Prostate gland (tissue), 2 donors: ENCODE measurements around the gene XXYLT1. TPM values are rescaled to one million over a fixed set of nuclear protein-coding genes. Genes with fewer than 3 reads are reported as not detected.

Experiments
- DNase-seq: peaks from one replicate; pipeline ENCODE4 v3.0.0-alpha.2; 2019; ENCODE audit warnings: low spot score
- H3K27ac ChIP-seq, 2 donors: fragments of 200-600 bp; sonication (generic); 2 replicates each; pipeline ENCODE4 v1.5.1; 2017 to 2019
- H3K27me3 ChIP-seq: fragments of 200-600 bp; sonication (generic); replicated peaks from 2 replicates; pipeline ENCODE4 v1.5.1; 2019; ENCODE audit not compliant: insufficient read depth
- H3K36me3 ChIP-seq, 2 donors: fragments of 200-600 bp; sonication (generic); 1 replicate in 1 of 2; 2 replicates in 1 of 2; pipeline versions ENCODE4 v1.5.1 to v1.8.1; 2017 to 2019
- H3K4me1 ChIP-seq: fragments of 200-600 bp; sonication (generic); replicated peaks from 2 replicates; pipeline ENCODE4 v1.5.1; 2019
- H3K4me3 ChIP-seq, 2 donors: fragments of 200-600 bp; sonication (generic); 2 replicates each; pipeline ENCODE4 v1.5.1; 2017 to 2019
- H3K9me3 ChIP-seq: fragments of 200-600 bp; sonication (generic); 2 replicates; pipeline ENCODE4 v1.5.1; 2017
- POLR2A ChIP-seq: fragments of 450-650 bp; IDR thresholded peaks from one replicate; pipeline ENCODE4 v1.6.1; 2016; ENCODE audit warnings: antibody characterized with exemption, mild to moderate bottlenecking
- POLR2AphosphoS5 ChIP-seq: sonication (generic); formaldehyde crosslinking; IDR thresholded peaks from one replicate; pipeline ENCODE4 v1.6.1; 2017; ENCODE audit warnings: antibody characterized with exemption
- WGBS: methylation state at CpG from one replicate; pipeline ENCODE4 v1.1.5; 2018; 5-methylcytosine and 5-hydroxymethylcytosine counted together
- intact Hi-C: fragments of 100-400 bp; cut with DNase I; formaldehyde crosslinking; loops from one replicate; pipeline ENCODE4 v1.14.2; 2022
- total RNA-seq, 2 donors: library from RNA; depleted of rRNA; stranded (reverse); fragments of >200 nt; gene quantifications; one replicate each; pipeline ENCODE4 v1.1.0, GENCODE V29; 2016
- TF ChIP-seq, protein P1 (sequence below), 4 experiments: fragments of 200-600 bp in 2 of 4; fragments of 450-650 bp in 2 of 4; sonication (generic) in 2 of 4; IDR thresholded peaks; 1 replicate in 3 of 4; 2 replicates in 1 of 4; pipeline ENCODE4 v1.5.1; 2016 to 2019; ENCODE audit warnings: antibody characterized with exemption in 4 of 4, mild to moderate bottlenecking in 2 of 4, moderate library complexity in 2 of 4

Gene XXYLT1
- total RNA-seq, 2 donors from 2014 or later = 14.9 to 22.7 TPM

DNA sequence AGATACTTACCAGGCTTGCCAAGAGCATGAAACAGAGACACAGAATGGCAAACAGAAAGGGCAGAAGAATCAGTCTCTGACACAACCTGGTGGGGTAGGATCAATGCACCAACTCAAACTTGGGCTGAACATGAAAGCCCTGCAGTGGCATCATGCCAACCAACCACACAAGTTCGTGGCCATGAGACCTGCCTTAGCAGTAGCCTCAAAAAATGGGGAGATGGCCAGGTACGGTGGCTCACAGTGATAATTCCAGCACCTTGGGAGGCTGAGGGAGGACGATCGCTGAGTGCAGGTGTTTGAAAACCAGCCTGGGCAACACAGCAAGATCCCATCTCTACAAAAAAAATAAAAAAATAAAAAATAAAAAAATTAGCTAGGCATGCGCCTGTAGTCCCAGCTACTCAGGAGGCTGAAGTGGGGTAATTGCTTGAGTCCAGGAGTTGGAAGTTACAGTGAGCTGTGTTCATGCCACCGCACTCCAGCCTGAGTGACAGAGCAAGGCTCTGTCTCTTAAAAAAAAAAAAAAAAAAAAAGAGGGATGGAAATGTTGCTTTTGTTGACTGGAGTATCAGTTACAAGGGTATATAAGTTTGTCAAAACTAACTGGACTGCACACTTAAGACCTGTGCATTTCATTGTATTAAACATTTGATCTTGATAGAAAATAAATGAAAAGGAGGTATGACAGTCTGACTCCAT, 93.4 kb downstream of the XXYLT1 start:
- Histone ChIP-seq H3K27me3 (no peaks in the 10 kb centered on the region), H3K4me3 (no peak overlapping the region), H3K36me3 (no peaks in the 10 kb centered on the region), H3K4me1 (peaks cover 8% of the 10 kb centered on the region), H3K27ac (no peak overlapping the region), H3K9me3 (no peaks in the 10 kb centered on the region)
- WGBS = 96% methylated on average over 6 of the region's 6 CpGs
- TF ChIP-seq, protein P1, sequence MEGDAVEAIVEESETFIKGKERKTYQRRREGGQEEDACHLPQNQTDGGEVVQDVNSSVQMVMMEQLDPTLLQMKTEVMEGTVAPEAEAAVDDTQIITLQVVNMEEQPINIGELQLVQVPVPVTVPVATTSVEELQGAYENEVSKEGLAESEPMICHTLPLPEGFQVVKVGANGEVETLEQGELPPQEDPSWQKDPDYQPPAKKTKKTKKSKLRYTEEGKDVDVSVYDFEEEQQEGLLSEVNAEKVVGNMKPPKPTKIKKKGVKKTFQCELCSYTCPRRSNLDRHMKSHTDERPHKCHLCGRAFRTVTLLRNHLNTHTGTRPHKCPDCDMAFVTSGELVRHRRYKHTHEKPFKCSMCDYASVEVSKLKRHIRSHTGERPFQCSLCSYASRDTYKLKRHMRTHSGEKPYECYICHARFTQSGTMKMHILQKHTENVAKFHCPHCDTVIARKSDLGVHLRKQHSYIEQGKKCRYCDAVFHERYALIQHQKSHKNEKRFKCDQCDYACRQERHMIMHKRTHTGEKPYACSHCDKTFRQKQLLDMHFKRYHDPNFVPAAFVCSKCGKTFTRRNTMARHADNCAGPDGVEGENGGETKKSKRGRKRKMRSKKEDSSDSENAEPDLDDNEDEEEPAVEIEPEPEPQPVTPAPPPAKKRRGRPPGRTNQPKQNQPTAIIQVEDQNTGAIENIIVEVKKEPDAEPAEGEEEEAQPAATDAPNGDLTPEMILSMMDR (IDR thresholded peaks at IDR 0.05) = no peak
- TF ChIP-seq POLR2A (no peak), POLR2AphosphoS5 (no peak)
- intact Hi-C loops = no loop called here
- DNase-seq = no peak

GRCh38 chr3:195176776-195177175, 94.2 kb downstream of the XXYLT1 start:
- Histone ChIP-seq H3K4me3 (no peak overlapping the region), H3K27ac (no peak overlapping the region), H3K4me1 (peaks cover 4% of the 10 kb centered on the region), H3K36me3 (no peaks in the 10 kb centered on the region), H3K9me3 (no peaks in the 10 kb centered on the region), H3K27me3 (no peaks in the 10 kb centered on the region)
- TF ChIP-seq, protein P1 (IDR thresholded peaks at IDR 0.05) = no peak
- TF ChIP-seq POLR2A = no peak
- no peak for TF ChIP-seq POLR2AphosphoS5
- intact Hi-C loops = no loop called here
- 97% methylated on average over 12 of the region's 12 CpGs for WGBS
- no peak for DNase-seq

- H3K27me3 ChIP-seq = no peaks in the 10 kb centered on the region
- no peak for TF ChIP-seq POLR2AphosphoS5
- H3K4me3 ChIP-seq = no peak overlapping the region
- no peak overlapping the region for H3K27ac ChIP-seq
- no peak for DNase-seq
- 94% methylated on average over 13 of the region's 13 CpGs for WGBS
- no peaks in the 10 kb centered on the region for H3K9me3 ChIP-seq
- H3K36me3 ChIP-seq = no peaks in the 10 kb centered on the region
- intact Hi-C loops = no loop called here
- H3K4me1 ChIP-seq = no peaks in the 10 kb centered on the region
Observed at GRCh38 chr3:195175476-195176337, 95.3 kb downstream of the XXYLT1 start.

DNA sequence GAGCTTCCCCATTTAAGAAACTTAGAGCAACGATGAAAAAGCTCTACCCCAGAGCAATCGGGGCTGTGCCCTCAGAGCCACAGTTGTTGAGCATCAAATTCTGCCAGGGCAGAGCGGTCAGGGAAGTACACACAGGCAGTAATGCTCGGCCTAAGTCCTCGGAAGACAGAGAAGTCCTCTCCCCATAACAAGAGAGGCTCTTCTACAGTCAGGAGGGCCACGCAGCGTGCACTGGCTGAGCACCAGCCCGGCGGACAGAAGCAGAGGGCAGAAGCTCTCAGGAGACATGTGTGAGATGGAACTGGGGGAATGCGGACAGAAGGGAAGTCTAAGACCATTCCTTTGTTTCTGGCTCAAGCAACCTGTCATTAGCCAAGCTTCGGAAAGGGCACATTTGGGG, 95.9 kb downstream of the XXYLT1 start:
- WGBS = 96% methylated on average over 11 of the region's 11 CpGs
- no peak for TF ChIP-seq POLR2A
- TF ChIP-seq POLR2AphosphoS5 = no peak
- TF ChIP-seq, protein P1 (IDR thresholded peaks at IDR 0.05) = no peak
- no peak for DNase-seq
- no peaks in the 10 kb centered on the region for H3K27me3 ChIP-seq
- H3K4me1 ChIP-seq = no peaks in the 10 kb centered on the region
- no peak overlapping the region for H3K27ac ChIP-seq
- H3K9me3 ChIP-seq = no peaks in the 10 kb centered on the region
- intact Hi-C loops = no loop called here
- H3K4me3 ChIP-seq = no peak overlapping the region
- no peaks in the 10 kb centered on the region for H3K36me3 ChIP-seq

GRCh38 chr3:195173657-195174056, 97.3 kb downstream of the XXYLT1 start:
- Histone ChIP-seq H3K9me3 (no peaks in the 10 kb centered on the region), H3K4me1 (no peaks in the 10 kb centered on the region), H3K4me3 (no peak overlapping the region), H3K27me3 (no peaks in the 10 kb centered on the region), H3K36me3 (no peaks in the 10 kb centered on the region), H3K27ac (no peak overlapping the region)
- intact Hi-C loops = no loop called here
- 93% methylated on average over 9 of the region's 9 CpGs for WGBS
- TF ChIP-seq POLR2A (no peak), POLR2AphosphoS5 (no peak)
- TF ChIP-seq, protein P1 (IDR thresholded peaks at IDR 0.05) = no peak
- DNase-seq = no peak
